RWPE1 (cell line): ENCODE data around the gene ACSM6.
"Not testable (repeated sequence)": the region's sequence is repeated elsewhere in the genome, so short reads cannot be mapped to it uniquely, and the experiment has no call there.

Experiments
- CTCF ChIA-PET: fragments of 350-600 bp; sonication (Branson Sonifier 250); formaldehyde crosslinking; extraction: SDS; loops from one replicate; lab custom pipeline; 2021; lab: Yijun Ruan, JAX
- POLR2A ChIA-PET: fragments of 400-600 bp; formaldehyde crosslinking; extraction: SDS; loops from one replicate; lab custom pipeline; 2020; ENCODE audit warnings: antibody characterized with exemption; ENCODE audit not compliant: low non-redundant PET; lab: Yijun Ruan, JAX
- DNase-seq: peaks from one replicate; pipeline ENCODE4 v3.0.0; 2012; ENCODE audit warnings: low spot score
- H3K27ac ChIP-seq: fragments of 450-650 bp; 2 replicates; pipeline ENCODE4 v1.5.1; 2017
- TF ChIP-seq, protein P1 (sequence below): fragments of 450-650 bp; conservative IDR thresholded peaks from 2 replicates; pipeline ENCODE4 v1.5.1; 2017; ENCODE audit warnings: low read depth, mild to moderate bottlenecking

Gene ACSM6

DNA sequence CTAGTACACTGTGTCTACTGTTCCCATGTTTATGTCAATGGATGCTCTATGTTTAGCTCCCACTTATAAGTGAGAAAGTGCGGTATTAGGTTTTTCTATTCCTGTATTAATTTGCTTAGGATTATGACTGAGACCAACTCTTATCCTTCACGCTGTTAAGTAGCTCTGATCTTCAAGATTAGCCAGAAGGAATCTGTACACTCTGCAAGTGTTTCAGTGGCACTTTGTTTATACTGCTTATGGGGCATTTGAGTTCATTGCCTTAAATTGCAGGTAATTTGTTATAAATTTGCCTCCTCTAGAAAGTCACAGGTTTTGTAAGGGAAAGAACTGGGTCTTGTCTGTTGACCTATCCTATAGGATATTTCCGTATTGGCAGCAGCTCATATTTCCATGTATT, 6.4 kb upstream of the ACSM6 start:
- no peak overlapping the region for H3K27ac ChIP-seq
- ChIA-PET CTCF (no interaction called here), POLR2A (no interaction called here)
- TF ChIP-seq, protein P1, sequence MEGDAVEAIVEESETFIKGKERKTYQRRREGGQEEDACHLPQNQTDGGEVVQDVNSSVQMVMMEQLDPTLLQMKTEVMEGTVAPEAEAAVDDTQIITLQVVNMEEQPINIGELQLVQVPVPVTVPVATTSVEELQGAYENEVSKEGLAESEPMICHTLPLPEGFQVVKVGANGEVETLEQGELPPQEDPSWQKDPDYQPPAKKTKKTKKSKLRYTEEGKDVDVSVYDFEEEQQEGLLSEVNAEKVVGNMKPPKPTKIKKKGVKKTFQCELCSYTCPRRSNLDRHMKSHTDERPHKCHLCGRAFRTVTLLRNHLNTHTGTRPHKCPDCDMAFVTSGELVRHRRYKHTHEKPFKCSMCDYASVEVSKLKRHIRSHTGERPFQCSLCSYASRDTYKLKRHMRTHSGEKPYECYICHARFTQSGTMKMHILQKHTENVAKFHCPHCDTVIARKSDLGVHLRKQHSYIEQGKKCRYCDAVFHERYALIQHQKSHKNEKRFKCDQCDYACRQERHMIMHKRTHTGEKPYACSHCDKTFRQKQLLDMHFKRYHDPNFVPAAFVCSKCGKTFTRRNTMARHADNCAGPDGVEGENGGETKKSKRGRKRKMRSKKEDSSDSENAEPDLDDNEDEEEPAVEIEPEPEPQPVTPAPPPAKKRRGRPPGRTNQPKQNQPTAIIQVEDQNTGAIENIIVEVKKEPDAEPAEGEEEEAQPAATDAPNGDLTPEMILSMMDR = no peak
- no peak for DNase-seq

DNA sequence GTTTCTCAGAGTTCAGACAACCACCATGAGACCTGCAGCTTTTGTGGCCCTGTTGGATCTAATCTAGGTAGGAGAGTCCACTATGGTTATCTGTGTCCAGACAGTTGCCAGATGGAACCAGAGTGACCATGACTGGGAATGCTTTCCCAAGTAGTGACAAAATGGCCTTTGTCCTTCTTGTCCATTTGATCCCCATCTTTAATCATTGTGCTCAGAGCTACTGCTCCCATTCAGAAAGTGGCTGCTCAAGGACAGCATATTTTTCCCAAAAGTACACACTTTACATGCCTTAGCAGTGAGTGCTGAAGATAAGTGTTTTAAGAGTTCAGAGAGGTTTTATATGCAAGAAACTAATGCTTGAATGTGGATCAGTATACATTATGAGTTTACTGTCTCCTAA, 5.4 kb upstream of the ACSM6 start:
- no peak overlapping the region for H3K27ac ChIP-seq
- POLR2A ChIA-PET = no interaction called here
- DNase-seq = no peak
- CTCF ChIA-PET = interaction anchor here (0.7 kb wide), 1 partner anchor 171 kb away, joined by 3 read pairs; no protein-coding TSS in a partner anchor
- TF ChIP-seq, protein P1 = no peak

DNA sequence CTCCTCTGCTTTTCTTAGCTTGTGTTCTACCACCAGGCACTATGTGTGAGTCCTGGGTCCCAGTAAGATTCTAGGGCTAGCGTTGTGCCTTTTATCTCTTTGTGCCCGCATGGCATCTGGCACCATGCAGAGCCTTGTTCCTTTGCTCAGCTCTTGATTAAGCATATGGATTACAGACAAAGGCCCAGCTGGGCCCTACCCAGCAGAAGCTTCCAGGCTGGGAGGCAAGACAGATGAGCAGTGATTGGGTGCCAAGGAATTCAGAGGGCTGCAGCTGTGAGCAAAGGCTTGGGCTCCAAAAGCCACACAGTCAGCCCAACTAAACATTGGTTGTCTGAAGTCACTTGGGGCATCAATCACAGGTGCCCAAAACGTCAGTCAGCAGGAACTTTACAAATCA, 2.0 kb downstream of the ACSM6 start:
- ChIA-PET POLR2A (no interaction called here), CTCF (interaction anchor here (0.6 kb wide), 1 partner anchor 759 kb away, joined by 4 read pairs; no protein-coding TSS in a partner anchor)
- no peak for DNase-seq
- TF ChIP-seq, protein P1 = no peak
- H3K27ac ChIP-seq = no peak overlapping the region

DNA sequence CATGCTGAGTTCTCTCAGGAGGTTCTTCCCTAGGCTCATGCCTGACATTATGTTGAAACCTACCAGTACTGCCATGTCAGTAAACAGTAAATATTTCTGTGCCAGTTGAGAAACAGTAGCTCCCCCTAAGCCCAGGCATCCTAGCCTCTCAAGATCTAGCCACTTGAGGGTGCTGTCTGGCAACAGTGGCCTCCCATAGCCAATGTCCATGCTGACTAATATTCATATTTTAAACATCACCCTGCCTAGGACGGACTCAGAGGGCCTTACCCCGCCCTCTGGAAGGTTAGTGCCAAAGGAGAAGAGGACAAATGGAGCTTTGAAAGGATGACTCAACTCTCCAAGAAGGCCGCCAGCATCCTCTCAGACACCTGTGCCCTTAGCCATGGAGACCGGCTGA, 7.7 kb downstream of the ACSM6 start:
- TF ChIP-seq, protein P1 = no peak; the same call in 1 of the 2 replicates
- ChIA-PET POLR2A (no interaction called here), CTCF (interaction anchor here (0.5 to 2.7 kb wide), 12 partner anchors 37 to 983 kb away, joined by 3 to 18 read pairs (median 3); no protein-coding TSS in a partner anchor)
- H3K27ac ChIP-seq = no peak overlapping the region
- DNase-seq = peak; percentile 80

DNA sequence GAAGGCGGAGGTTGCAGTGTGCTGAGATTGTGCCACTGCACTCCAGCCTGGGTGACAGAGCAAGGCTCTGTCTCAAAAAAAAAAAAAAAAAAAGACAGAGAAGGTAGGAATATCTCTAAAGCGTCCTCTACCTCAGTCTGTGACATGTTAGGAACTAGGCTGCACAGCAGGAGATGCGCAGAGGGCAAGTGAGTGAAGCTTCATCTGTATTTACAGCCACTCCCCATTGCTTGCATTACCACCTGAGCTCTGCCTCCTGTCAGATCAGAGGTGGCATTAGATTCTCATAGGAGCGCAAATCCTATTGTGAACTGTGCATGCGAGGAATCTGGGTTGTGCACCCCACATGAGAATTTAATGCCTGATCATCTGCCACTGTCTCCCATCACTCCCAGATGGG, 8.8 kb downstream of the ACSM6 start:
- POLR2A ChIA-PET, H3K27ac ChIP-seq, DNase-seq: not testable (repeated sequence)
- CTCF ChIA-PET = interaction anchor here (1.1 to 2.7 kb wide), 4 partner anchors 40 to 172 kb away, joined by 3 to 18 read pairs (median 3); no protein-coding TSS in a partner anchor

DNA sequence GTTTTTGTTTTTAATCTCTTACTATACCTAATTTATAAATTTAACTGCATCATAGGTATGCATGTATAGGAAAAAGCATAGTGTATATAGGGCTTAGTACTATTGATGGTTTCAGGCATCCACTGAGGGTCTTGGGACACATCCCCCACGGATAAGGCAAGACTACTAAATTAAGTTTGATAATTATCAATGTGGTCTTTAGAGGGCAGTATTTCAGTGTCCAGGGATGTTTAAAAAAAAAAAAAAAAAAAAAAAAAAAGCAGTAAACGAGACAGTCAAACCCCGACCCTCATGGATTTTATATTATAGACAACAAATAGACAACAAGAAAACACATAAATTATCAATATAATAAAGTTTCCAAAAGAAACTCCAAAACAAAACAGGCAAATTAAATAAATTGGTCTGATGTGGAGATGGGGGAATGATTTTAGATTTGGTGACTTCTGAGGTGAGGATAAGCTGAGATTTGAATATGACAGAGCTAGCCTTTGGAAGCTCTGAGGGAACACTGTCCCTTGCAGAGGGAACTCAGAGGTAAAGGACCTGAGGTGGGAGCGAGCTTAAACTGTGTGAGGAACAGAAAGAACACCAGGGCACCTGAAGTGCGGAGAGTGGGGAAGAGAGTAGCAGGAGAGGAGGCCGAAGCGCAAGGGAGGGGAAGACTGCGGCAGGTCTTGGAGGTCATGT, 14.8 kb downstream of the ACSM6 start:
- DNase-seq = peak; percentile 51
- ChIA-PET POLR2A (no interaction called here), CTCF (interaction anchor here (0.5 to 0.6 kb wide), 2 partner anchors 14 to 162 kb away, joined by 3 read pairs; no protein-coding TSS in a partner anchor)
- no peak overlapping the region for H3K27ac ChIP-seq
- TF ChIP-seq, protein P1 = peak; percentile 59
